Mucosa of stomach (tissue), 1 donor: ENCODE data around the gene AP3S2.
"Not testable (repeated sequence)": the region's sequence is repeated elsewhere in the genome, so short reads cannot be mapped to it uniquely, and the experiment has no call there.

ENCODE experiments used
- H3K27me3 ChIP-seq: one replicate; pipeline ENCODE4 v1.7.0; 2013; ENCODE audit warnings: mild to moderate bottlenecking, low read length; ENCODE audit not compliant: control insufficient read depth, insufficient read depth
- H3K36me3 ChIP-seq: one replicate; pipeline ENCODE4 v1.7.0; 2013; ENCODE audit warnings: low read length; ENCODE audit not compliant: control insufficient read depth, insufficient read depth
- H3K4me1 ChIP-seq: one replicate; pipeline ENCODE4 v1.7.0; 2013; ENCODE audit warnings: mild to moderate bottlenecking, low read length; ENCODE audit not compliant: control insufficient read depth, insufficient read depth
- H3K4me3 ChIP-seq: one replicate; pipeline ENCODE4 v1.7.0; 2013; ENCODE audit warnings: low read length
- H3K9ac ChIP-seq: one replicate; pipeline ENCODE4 v1.7.0; 2013; ENCODE audit warnings: mild to moderate bottlenecking, low read length, moderate library complexity
- H3K9me3 ChIP-seq: one replicate; pipeline ENCODE4 v1.7.0; 2013; ENCODE audit warnings: mild to moderate bottlenecking, low read length, moderate library complexity; ENCODE audit not compliant: control insufficient read depth
- donor health status: Pancreatic carcinoma.

AP3S2 gene

GRCh38 chr15:89857673-89858072 lies 36.1 kb downstream of the AP3S2 start:
- H3K9ac ChIP-seq = no peak overlapping the region
- H3K9me3 ChIP-seq = no peaks in the 10 kb centered on the region
- no peaks in the 10 kb centered on the region for H3K36me3 ChIP-seq
- H3K4me1 ChIP-seq = peaks cover 26% of the 10 kb centered on the region
- no peak overlapping the region for H3K4me3 ChIP-seq
- no peaks in the 10 kb centered on the region for H3K27me3 ChIP-seq

- Histone ChIP-seq H3K9me3 (no peaks in the 10 kb centered on the region), H3K36me3 (no peaks in the 10 kb centered on the region), H3K27me3 (no peaks in the 10 kb centered on the region), H3K4me3 (no peak overlapping the region), H3K9ac (no peak overlapping the region), H3K4me1 (peaks cover 17% of the 10 kb centered on the region)
Measured at GRCh38 chr15:89855948-89856347, 37.8 kb downstream of the AP3S2 start.

GRCh38 chr15:89854863-89855262 lies 38.9 kb downstream of the AP3S2 start:
- H3K36me3 ChIP-seq, H3K27me3 ChIP-seq: not testable (repeated sequence)

GRCh38 chr15:89852342-89852995 lies 41.3 kb downstream of the AP3S2 start:
- H3K9ac ChIP-seq = no peak overlapping the region
- H3K4me3 ChIP-seq = no peak overlapping the region
- H3K9me3 ChIP-seq = no peaks in the 10 kb centered on the region
- no peaks in the 10 kb centered on the region for H3K4me1 ChIP-seq
- H3K36me3 ChIP-seq = no peaks in the 10 kb centered on the region
- no peaks in the 10 kb centered on the region for H3K27me3 ChIP-seq

More at GRCh38 chr15:89854863-89855262, 38.9 kb downstream of the AP3S2 start:
- not testable (repeated sequence) for H3K9ac ChIP-seq, H3K9me3 ChIP-seq, H3K4me1 ChIP-seq, H3K4me3 ChIP-seq

- Histone ChIP-seq H3K4me3 (no peak overlapping the region), H3K9ac (no peak overlapping the region), H3K27me3 (no peaks in the 10 kb centered on the region), H3K9me3 (no peaks in the 10 kb centered on the region), H3K36me3 (no peaks in the 10 kb centered on the region), H3K4me1 (no peaks in the 10 kb centered on the region)
Measured at GRCh38 chr15:89851673-89852341, 42.0 kb downstream of the AP3S2 start.

- Histone ChIP-seq H3K9me3 (no peaks in the 10 kb centered on the region), H3K9ac (no peak overlapping the region), H3K4me3 (no peak overlapping the region), H3K36me3 (no peaks in the 10 kb centered on the region), H3K27me3 (no peaks in the 10 kb centered on the region), H3K4me1 (peaks cover 5% of the 10 kb centered on the region)
Measured at GRCh38 chr15:89848970-89849292, 44.9 kb downstream of the AP3S2 start.

- Histone ChIP-seq H3K4me1 (peaks cover 5% of the 10 kb centered on the region), H3K9ac (no peak overlapping the region), H3K27me3 (no peaks in the 10 kb centered on the region), H3K9me3 (no peaks in the 10 kb centered on the region), H3K4me3 (no peak overlapping the region), H3K36me3 (no peaks in the 10 kb centered on the region)
Measured at GRCh38 chr15:89847101-89847500, 46.7 kb downstream of the AP3S2 start.

- H3K27me3 ChIP-seq = no peaks in the 10 kb centered on the region
- no peak overlapping the region for H3K9ac ChIP-seq
- H3K9me3 ChIP-seq = no peaks in the 10 kb centered on the region
- no peak overlapping the region for H3K4me3 ChIP-seq
- no peaks in the 10 kb centered on the region for H3K36me3 ChIP-seq
- H3K4me1 ChIP-seq = peaks cover 5% of the 10 kb centered on the region
Measured at GRCh38 chr15:89845305-89845893, 48.4 kb downstream of the AP3S2 start.

- H3K36me3 ChIP-seq = no peaks in the 10 kb centered on the region
- peaks cover 5% of the 10 kb centered on the region for H3K4me1 ChIP-seq
- H3K4me3 ChIP-seq = no peak overlapping the region
- no peaks in the 10 kb centered on the region for H3K9me3 ChIP-seq
- H3K27me3 ChIP-seq = no peaks in the 10 kb centered on the region
- H3K9ac ChIP-seq = no peak overlapping the region
Measured at GRCh38 chr15:89841962-89842361, 51.8 kb downstream of the AP3S2 start.

- no peaks in the 10 kb centered on the region for H3K27me3 ChIP-seq
- H3K4me1 ChIP-seq = peaks cover 5% of the 10 kb centered on the region
- H3K9me3 ChIP-seq = no peaks in the 10 kb centered on the region
- no peak overlapping the region for H3K9ac ChIP-seq
- H3K36me3 ChIP-seq = no peaks in the 10 kb centered on the region
- no peak overlapping the region for H3K4me3 ChIP-seq
Measured at GRCh38 chr15:89841306-89841705, 52.5 kb downstream of the AP3S2 start.

- Histone ChIP-seq H3K9ac (no peak overlapping the region), H3K9me3 (no peaks in the 10 kb centered on the region), H3K27me3 (no peaks in the 10 kb centered on the region), H3K36me3 (peaks cover under 1% of the 10 kb centered on the region), H3K4me1 (no peaks in the 10 kb centered on the region), H3K4me3 (no peak overlapping the region)
Measured at GRCh38 chr15:89839167-89839810, 54.5 kb downstream of the AP3S2 start.

- Histone ChIP-seq H3K27me3 (no peaks in the 10 kb centered on the region), H3K4me3 (no peak overlapping the region), H3K9me3 (no peaks in the 10 kb centered on the region), H3K4me1 (no peaks in the 10 kb centered on the region), H3K36me3 (peaks cover 9% of the 10 kb centered on the region), H3K9ac (no peak overlapping the region)
Measured at GRCh38 chr15:89837830-89838178, 56.0 kb downstream of the AP3S2 start.
